Endothelial cell of umbilical vein (primary cell): Measurements from ENCODE around the gene ANGEL1. TPM values are rescaled to one million over a fixed set of nuclear protein-coding genes. Genes with fewer than 3 reads are reported as not detected.

Source experiments
- BruUV-seq: library from RNA; stranded (reverse); fragments of 400-500 nt; replicated peaks from 2 replicates; lab custom pipeline; 2021; lab: Mats Ljungman, UMichigan
- CTCF ChIA-PET: fragments of 300-600, 350-600 bp; sonication (Branson Sonifier 250); formaldehyde crosslinking; loops from one replicate; lab custom pipeline; 2021; ENCODE audit warnings: antibody characterized with exemption, inconsistent platforms; lab: Charles Lee
- POLR2A ChIA-PET: fragments of 300-600, 350-600 bp; sonication (Branson Sonifier 250); formaldehyde crosslinking; loops from one replicate; lab custom pipeline; 2021; ENCODE audit warnings: antibody characterized with exemption, inconsistent platforms; lab: Charles Lee
- DNase-seq: peaks from one replicate; pipeline ENCODE4 v3.0.0-alpha.2; 2011; ENCODE audit warnings: low read depth, low spot score
- FAIRE-seq: peaks from 2 replicates; lab custom pipeline; 2011; peaks lifted over from hg19 to GRCh38; lab: Jason Lieb, UNC
- H2AFZ ChIP-seq: 2 replicates; pipeline ENCODE4 v1.6.0; 2012; ENCODE audit warnings: low read depth, low read length, control low read depth, inconsistent platforms
- H3K27ac ChIP-seq: 2 replicates; pipeline ENCODE4 v1.5.1; 2011; ENCODE audit warnings: low read depth, mild to moderate bottlenecking, control low read depth, low read length, moderate library complexity; ENCODE audit not compliant: insufficient read depth
- H3K27me3 ChIP-seq, 2 experiments: 2 replicates each; pipeline versions ENCODE4 v1.6.0 to v1.6.1; 2011; ENCODE audit warnings: low read length in 2 of 2, mixed read lengths in 1 of 2; ENCODE audit not compliant: control insufficient read depth in 2 of 2, insufficient read depth in 2 of 2
- H3K36me3 ChIP-seq, 2 experiments: 2 replicates in 1 of 2; 3 replicates in 1 of 2; pipeline ENCODE4 v1.5.1; 2011; ENCODE audit warnings: low read length in 2 of 2, mild to moderate bottlenecking in 1 of 2, moderate library complexity in 1 of 2; ENCODE audit not compliant: control insufficient read depth in 2 of 2, insufficient read depth in 2 of 2; ENCODE audit errors: extremely low read depth in 1 of 2
- H3K4me1 ChIP-seq: 3 replicates; pipeline ENCODE4 v1.5.1; 2011; ENCODE audit warnings: mild to moderate bottlenecking, low read length; ENCODE audit not compliant: control insufficient read depth, insufficient read depth; ENCODE audit errors: extremely low read depth
- H3K4me2 ChIP-seq: 2 replicates; pipeline ENCODE4 v1.6.1; 2011; ENCODE audit warnings: low read length, control low read depth, mixed read lengths; ENCODE audit not compliant: insufficient read depth
- H3K4me3 ChIP-seq, 3 experiments: fragments of 200-600 bp in 1 of 3; sonication (generic), shearing (Covaris generic) in 1 of 3; replicated peaks in 1 of 3; 2 replicates each; pipeline ENCODE4 v1.5.1; 2011 to 2016; ENCODE audit warnings: control low read depth in 3 of 3, low read length in 3 of 3, mild to moderate bottlenecking in 2 of 3, inconsistent platforms in 1 of 3, low read depth in 1 of 3, moderate library complexity in 1 of 3; ENCODE audit not compliant: insufficient read depth in 1 of 3
- H3K79me2 ChIP-seq: 2 replicates; pipeline ENCODE4 v1.6.0; 2012; ENCODE audit warnings: low read length, inconsistent platforms; ENCODE audit not compliant: control insufficient read depth, insufficient read depth
- H3K9ac ChIP-seq: replicated peaks from 2 replicates; pipeline ENCODE3; 2011; ENCODE audit warnings: low read length, control low read depth; ENCODE audit not compliant: insufficient read depth; ENCODE audit errors: extremely low read depth
- H3K9me1 ChIP-seq: replicated peaks from 3 replicates; pipeline ENCODE4 v1.6.0; 2011; ENCODE audit warnings: mild to moderate bottlenecking, low read length; ENCODE audit not compliant: control insufficient read depth, insufficient read depth; ENCODE audit errors: extremely low read depth
- H3K9me3 ChIP-seq: replicated peaks from 2 replicates; pipeline ENCODE4 v1.5.1; 2012; ENCODE audit warnings: low read length, inconsistent platforms; ENCODE audit not compliant: control insufficient read depth, insufficient read depth
- H4K20me1 ChIP-seq: replicated peaks from 2 replicates; pipeline ENCODE3; 2011; ENCODE audit warnings: mild to moderate bottlenecking, low read length; ENCODE audit not compliant: control insufficient read depth, insufficient read depth; ENCODE audit errors: extremely low read depth
- GATA2 ChIP-seq: IDR thresholded peaks from 2 replicates; pipeline ENCODE4 v1.7.0; 2011; ENCODE audit warnings: low read depth, mild to moderate bottlenecking, moderate library complexity, mixed read lengths, low read length; ENCODE audit not compliant: insufficient read length, insufficient read depth
- MYC ChIP-seq: IDR thresholded peaks from one replicate; pipeline ENCODE4 v1.6.1; 2011; ENCODE audit warnings: mild to moderate bottlenecking, low read depth, low read length
- dilution Hi-C: fragments of 300-500 bp; cut with MboI; formaldehyde crosslinking; loops from one replicate; pipeline ENCODE4 v1.15.0; 2019; ENCODE audit warnings: low sequenced_read_pairs; ENCODE audit not compliant: extremely low pct_ligation_motif_present
- intact Hi-C: fragments of 100-400 bp; cut with micrococcal nuclease; formaldehyde crosslinking; loops from one replicate; pipeline ENCODE4 v1.10.0; 2022
- polyA plus RNA-seq, 4 experiments: library from polyadenylated mRNA; depleted of rRNA in 3 of 4; stranded (reverse) in 3 of 4; unstranded in 1 of 4; fragments of >200 nt; gene quantifications; 2 replicates each; pipeline versions ENCODE4 v1.2.1 to v1.2.3, GENCODE V29; 2011 to 2012; ENCODE audit warnings: missing spikeins in 1 of 4
- total RNA-seq: library from RNA; stranded (reverse); gene quantifications from 2 replicates; pipeline ENCODE4 v1.2.3, GENCODE V29; 2021

The ANGEL1 gene
- total and polyA plus RNA-seq, 2 donors (not counting 3 experiments of a cell fraction or from before 2014, with no cell fraction given) = 14.8 to 22.0 TPM

DNA sequence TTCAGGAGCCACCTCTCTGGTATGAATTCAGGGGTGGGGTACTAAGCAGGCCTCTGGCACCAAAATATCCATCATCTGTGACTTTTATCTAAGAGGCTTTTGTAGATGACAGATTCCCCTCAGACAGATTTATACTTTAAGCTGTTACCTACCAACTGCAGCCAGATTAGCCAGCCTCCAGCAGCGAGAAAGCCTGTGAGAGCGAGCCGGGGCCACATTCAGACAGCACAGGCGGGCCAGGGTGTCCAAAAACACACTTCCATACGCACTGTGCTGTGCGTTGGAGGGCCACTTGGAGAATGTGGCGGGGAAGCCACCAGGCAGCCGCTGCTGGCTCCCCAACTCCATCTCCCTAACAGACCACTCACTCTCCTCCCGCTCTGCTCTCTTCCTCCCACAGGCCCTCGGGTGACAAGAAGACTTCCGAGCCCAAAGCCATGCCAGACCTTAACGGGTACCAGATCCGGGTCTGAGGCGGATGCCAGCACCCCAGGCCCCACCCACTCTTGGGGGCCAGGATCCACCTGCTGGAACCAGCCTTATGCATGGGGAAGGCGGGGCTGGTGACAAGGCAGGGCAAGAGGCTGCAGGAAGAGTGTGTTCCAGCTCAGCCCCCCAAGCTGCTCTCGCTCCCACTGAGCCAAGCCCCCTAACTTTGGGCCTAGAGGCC is 34.0 kb downstream of the ANGEL1 start:
- POLR2A ChIA-PET = no interaction called here
- FAIRE-seq = no peak

DNA sequence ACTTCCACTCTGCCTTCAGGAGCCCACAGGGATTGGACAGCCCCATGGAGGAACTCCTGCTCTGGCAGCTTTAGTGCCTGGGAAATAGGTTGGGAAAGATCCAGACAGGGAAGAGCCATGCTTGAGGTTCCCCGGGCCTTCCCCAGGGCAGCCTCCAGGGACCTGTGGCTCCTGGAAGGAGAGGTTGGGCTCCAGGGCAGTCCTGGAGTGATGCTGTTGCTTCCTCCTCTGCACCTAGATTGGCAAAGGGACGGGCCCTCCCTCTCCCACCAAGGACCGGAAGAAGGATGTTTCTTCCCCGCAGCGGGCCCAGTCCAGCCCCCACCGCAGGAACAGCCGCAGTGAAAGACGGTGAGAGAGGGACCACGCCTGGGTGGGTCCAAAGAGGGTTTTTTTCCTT is 35.0 kb downstream of the ANGEL1 start:
- Histone ChIP-seq H3K36me3 (peaks cover 2 to 36% of the 10 kb centered on the region in 2 experiments), H3K4me2 (no peak overlapping the region), H3K4me3 (no peak overlapping the region), H3K9me1 (no peaks in the 10 kb centered on the region), H2AFZ (no peak overlapping the region), H3K9ac (no peak overlapping the region), H3K79me2 (no peaks in the 10 kb centered on the region), H3K9me3 (no peaks in the 10 kb centered on the region), H3K27ac (no peak overlapping the region), H3K4me1 (peaks cover 14% of the 10 kb centered on the region), H4K20me1 (no peaks in the 10 kb centered on the region), H3K27me3 (no peaks in the 10 kb centered on the region)
- ChIA-PET POLR2A (no interaction called here), CTCF (interaction anchor here (1.7 to 15.4 kb wide), 3 partner anchors 7 to 65 kb away, joined by 5 to 557 read pairs (median 14); no protein-coding TSS in a partner anchor)
- dilution Hi-C loops = no loop called here
- DNase-seq (no peak), FAIRE-seq (no peak)
- TF ChIP-seq MYC = no peak
- BruUV-seq = no TSS peak
- intact Hi-C loops = no loop called here

More for the DNA sequence above, 34.0 kb downstream of the ANGEL1 start:
- no peak for DNase-seq
- H3K9me3 ChIP-seq = no peaks in the 10 kb centered on the region
- peaks cover 2 to 36% of the 10 kb centered on the region in 2 experiments for H3K36me3 ChIP-seq
- H2AFZ ChIP-seq = no peak overlapping the region
- dilution Hi-C loops (no loop called here), intact Hi-C loops (no loop called here)
- H3K4me3 ChIP-seq = no peak overlapping the region
- no peaks in the 10 kb centered on the region for H3K9me1 ChIP-seq
- no peaks in the 10 kb centered on the region for H4K20me1 ChIP-seq
- H3K79me2 ChIP-seq = no peaks in the 10 kb centered on the region
- no peak overlapping the region for H3K27ac ChIP-seq
- no peak for TF ChIP-seq GATA2
- H3K27me3 ChIP-seq = no peaks in the 10 kb centered on the region
- no peak overlapping the region for H3K4me2 ChIP-seq
- no TSS peak for BruUV-seq
- H3K4me1 ChIP-seq = peaks cover 4% of the 10 kb centered on the region
- H3K9ac ChIP-seq = no peak overlapping the region
- CTCF ChIA-PET = interaction anchor here (15.4 kb wide), 1 partner anchor 65 kb away, joined by 557 read pairs; no protein-coding TSS in a partner anchor
